SU-DHL-6 (cell line): ENCODE measurements around the gene EEF1B2.

Experiments
- CTCF ChIP-seq: fragments of 200-600 bp; sonication (generic); IDR thresholded peaks from one replicate; pipeline ENCODE4 v1.5.1; 2017; ENCODE audit warnings: antibody characterized with exemption, mild to moderate bottlenecking, low read length, moderate library complexity; ENCODE audit not compliant: insufficient read depth, poor library complexity, severe bottlenecking
- EZH2phosphoT487 ChIP-seq: fragments of 200-600 bp; sonication (generic), shearing (Covaris generic); conservative IDR thresholded peaks from 2 replicates; pipeline ENCODE4 v1.6.1; 2018; ENCODE audit warnings: mild to moderate bottlenecking, antibody characterized with exemption, low read length, moderate library complexity, mixed read lengths

- TF ChIP-seq CTCF = no peak
- TF ChIP-seq EZH2phosphoT487 = no peak
Observed at GRCh38 chr2:206176121-206176520, 16.4 kb downstream of the EEF1B2 start.
